Colonic mucosa (tissue), 4 donors: Measurements from ENCODE around the gene TIAL1. TPM values are rescaled to one million over a fixed set of nuclear protein-coding genes. Genes with fewer than 3 reads are reported as not detected.
"Not testable (repeated sequence)": the region's sequence is repeated elsewhere in the genome, so short reads cannot be mapped to it uniquely, and the experiment has no call there.

Source experiments
- DNase-seq: peaks from one replicate; pipeline ENCODE4 v3.0.0-alpha.2; 2020
- H3K27ac ChIP-seq: fragments of 200-600 bp; one replicate; pipeline ENCODE4 v1.8.0; 2021
- H3K27me3 ChIP-seq: fragments of 200-600 bp; one replicate; pipeline ENCODE4 v1.8.0; 2021
- H3K36me3 ChIP-seq: fragments of 200-600 bp; one replicate; pipeline ENCODE4 v1.8.0; 2021
- H3K4me1 ChIP-seq: fragments of 200-600 bp; one replicate; pipeline ENCODE4 v1.8.0; 2021; ENCODE audit warnings: mild to moderate bottlenecking
- H3K4me3 ChIP-seq: fragments of 200-600 bp; one replicate; pipeline ENCODE4 v1.8.0; 2021
- H3K9ac ChIP-seq, 2 donors: one replicate each; pipeline ENCODE4 v1.7.0; 2013; ENCODE audit warnings: control low read depth in 2 of 2, low read depth in 2 of 2, low read length in 2 of 2
- H3K9me3 ChIP-seq: fragments of 200-600 bp; one replicate; pipeline ENCODE4 v1.8.0; 2021
- intact Hi-C: fragments of 100-400 bp; cut with DNase I; formaldehyde crosslinking; loops from one replicate; pipeline ENCODE4 v1.14.1; 2022
- total RNA-seq, 2 donors: library from RNA; stranded (reverse); fragmentation: NEBNext Ultra II Directional in 1 of 2; extraction: Animal tissue kit (Norgen Biotek cat#: 25700) in 1 of 2; gene quantifications; one replicate each; pipeline ENCODE4 v1.2.1, GENCODE V29; 2021
- TF ChIP-seq, protein P1 (sequence below): fragments of 200-600 bp; IDR thresholded peaks from one replicate; pipeline ENCODE4 v1.8.0; 2022; ENCODE audit warnings: antibody characterized with exemption, mild to moderate bottlenecking
- donor health status: healthy.
- donor health status: DM: no; HTN: no; CAD: no.
- donor health status: DM: no; HTN: no; CAD: no.

The TIAL1 gene
- total RNA-seq, 2 donors from 2014 or later, result 104 to 126 TPM

DNA sequence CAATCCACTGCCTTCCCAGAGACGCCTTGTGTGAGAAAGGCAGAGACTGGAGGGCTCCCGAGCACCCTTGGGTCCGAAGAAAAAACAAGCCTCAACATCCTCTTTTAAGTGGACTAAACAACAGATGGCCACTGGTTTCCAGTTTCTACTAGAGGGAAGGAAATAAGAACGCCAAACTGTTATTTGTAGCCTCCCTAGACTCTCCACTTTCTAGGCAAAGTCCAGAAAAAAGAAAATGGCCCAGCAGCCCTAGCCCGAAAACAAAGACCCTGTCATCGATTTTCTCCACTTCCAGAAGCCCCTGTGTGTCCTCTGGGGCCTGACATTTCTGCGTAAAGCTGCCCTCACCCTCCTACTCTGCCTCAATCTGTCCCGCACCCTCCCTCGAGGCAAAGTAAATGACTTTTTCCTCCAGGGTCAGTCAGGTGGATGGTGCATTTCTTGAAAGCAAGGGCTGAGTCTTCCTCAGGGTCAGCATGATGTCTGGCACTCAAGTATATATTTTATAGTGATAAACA lies 60.2 kb downstream of the TIAL1 start:
- Histone ChIP-seq H3K4me1 (peaks cover 19% of the 10 kb centered on the region), H3K9me3 (no peaks in the 10 kb centered on the region), H3K9ac (no peak overlapping the region), H3K36me3 (no peaks in the 10 kb centered on the region), H3K4me3 (no peak overlapping the region), H3K27me3 (no peaks in the 10 kb centered on the region), H3K27ac (peak overlapping the region; percentile 0)
- no peak for DNase-seq
- TF ChIP-seq, protein P1, sequence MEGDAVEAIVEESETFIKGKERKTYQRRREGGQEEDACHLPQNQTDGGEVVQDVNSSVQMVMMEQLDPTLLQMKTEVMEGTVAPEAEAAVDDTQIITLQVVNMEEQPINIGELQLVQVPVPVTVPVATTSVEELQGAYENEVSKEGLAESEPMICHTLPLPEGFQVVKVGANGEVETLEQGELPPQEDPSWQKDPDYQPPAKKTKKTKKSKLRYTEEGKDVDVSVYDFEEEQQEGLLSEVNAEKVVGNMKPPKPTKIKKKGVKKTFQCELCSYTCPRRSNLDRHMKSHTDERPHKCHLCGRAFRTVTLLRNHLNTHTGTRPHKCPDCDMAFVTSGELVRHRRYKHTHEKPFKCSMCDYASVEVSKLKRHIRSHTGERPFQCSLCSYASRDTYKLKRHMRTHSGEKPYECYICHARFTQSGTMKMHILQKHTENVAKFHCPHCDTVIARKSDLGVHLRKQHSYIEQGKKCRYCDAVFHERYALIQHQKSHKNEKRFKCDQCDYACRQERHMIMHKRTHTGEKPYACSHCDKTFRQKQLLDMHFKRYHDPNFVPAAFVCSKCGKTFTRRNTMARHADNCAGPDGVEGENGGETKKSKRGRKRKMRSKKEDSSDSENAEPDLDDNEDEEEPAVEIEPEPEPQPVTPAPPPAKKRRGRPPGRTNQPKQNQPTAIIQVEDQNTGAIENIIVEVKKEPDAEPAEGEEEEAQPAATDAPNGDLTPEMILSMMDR, result no peak
- intact Hi-C loops, result no loop called here

DNA sequence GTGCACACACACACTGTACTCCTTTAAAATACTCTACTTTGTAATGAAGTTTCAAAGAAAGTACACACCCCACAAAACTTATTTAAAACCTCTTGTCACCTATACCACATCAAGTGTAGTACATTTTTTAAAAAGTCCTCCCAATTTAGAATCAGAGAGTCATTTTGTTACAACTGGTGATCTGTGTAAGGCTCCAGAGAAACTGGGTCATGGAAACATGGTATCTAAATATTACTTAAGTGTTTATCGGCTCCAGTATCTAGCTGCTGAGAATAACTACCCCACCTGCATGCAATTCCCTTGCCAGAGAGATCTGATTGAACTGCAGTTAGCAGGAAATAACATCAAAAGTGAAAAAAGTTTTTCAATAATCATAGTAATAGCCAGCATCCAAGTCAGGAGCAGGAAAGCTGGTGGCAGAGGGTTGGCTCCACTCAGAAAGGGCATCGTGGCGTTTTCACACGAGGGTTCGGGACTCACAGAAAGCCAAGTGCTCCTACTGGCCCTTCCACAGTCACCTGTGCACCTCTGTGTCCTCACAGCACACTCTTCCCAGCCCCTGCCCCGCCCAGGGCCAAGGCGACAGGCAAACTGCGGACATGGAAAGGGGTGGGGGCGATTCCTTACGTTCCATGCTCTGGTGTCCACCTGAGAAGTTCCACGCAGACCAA lies 60.8 kb downstream of the TIAL1 start:
- Histone ChIP-seq H3K36me3 (no peaks in the 10 kb centered on the region), H3K9ac (no peak overlapping the region), H3K9me3 (no peaks in the 10 kb centered on the region), H3K4me1 (peaks cover 19% of the 10 kb centered on the region), H3K27ac (no peak overlapping the region), H3K4me3 (no peak overlapping the region), H3K27me3 (no peaks in the 10 kb centered on the region)
- intact Hi-C loops, result no loop called here
- DNase-seq, result no peak
- TF ChIP-seq, protein P1, result no peak

DNA sequence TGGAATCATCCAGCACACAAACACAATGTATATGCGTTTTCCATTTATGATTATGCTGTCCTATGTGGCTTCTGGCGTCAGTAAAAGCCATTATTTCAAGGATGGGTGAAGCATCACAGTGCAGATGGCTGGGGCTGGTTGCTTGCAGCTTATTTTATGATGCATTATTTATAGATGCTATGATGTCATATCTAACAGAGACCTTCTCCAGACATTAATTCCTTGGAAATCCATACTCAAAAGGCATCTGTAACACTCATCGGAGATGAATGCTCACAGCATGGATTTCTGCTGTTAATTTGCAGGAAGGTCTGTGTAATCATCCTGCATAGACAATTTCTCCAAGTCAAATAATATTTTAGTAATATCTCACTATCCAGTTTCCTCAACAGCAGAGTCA lies 61.5 kb downstream of the TIAL1 start:
- no peak for DNase-seq
- Histone ChIP-seq H3K9me3 (no peaks in the 10 kb centered on the region), H3K27me3 (no peaks in the 10 kb centered on the region), H3K36me3 (no peaks in the 10 kb centered on the region), H3K4me3 (no peak overlapping the region), H3K27ac (no peak overlapping the region), H3K9ac (no peak overlapping the region), H3K4me1 (peaks cover 19% of the 10 kb centered on the region)
- intact Hi-C loops, result no loop called here
- TF ChIP-seq, protein P1, result no peak

DNA sequence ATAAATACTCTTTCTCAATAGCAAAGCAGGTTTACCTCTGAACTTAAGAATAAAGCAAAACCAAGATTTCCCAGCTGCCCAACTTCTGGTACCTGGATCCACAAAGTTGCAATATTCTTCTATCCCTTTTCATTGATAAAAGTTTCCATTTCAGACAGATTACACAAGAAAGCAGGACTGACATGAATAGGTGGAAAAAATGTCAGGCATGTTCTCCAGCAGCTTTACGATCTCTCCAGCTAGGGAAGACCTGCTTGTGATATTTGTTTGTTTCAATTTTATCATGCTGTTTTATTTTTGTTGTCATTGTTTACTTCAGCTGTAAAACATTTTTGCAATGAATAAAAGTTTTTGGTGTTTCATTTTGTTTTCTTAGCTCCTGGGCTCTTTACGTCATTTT lies 63.3 kb downstream of the TIAL1 start:
- TF ChIP-seq, protein P1, result no peak
- no peak overlapping the region for H3K9ac ChIP-seq

DNA sequence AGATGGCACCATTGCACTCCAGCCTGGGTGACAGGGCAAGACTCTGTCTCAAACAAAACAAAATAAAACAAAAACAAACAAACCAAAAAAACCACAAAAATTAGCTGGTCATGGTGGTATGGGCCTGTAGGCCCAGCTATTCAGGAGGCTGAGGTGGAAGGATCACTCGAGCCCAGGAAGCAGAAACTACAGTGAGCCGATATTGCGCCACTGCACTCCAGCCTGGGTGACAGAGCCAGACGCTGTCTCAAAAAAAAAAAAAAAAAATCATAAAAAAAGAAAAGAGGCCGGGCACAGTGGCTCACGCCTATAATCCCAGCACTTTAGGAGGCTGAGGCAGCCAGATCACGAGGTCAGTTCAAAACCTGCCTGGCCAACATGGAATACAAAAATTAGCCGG lies 64.0 kb downstream of the TIAL1 start:
- H3K4me3 ChIP-seq, H3K27ac ChIP-seq, H3K9me3 ChIP-seq, intact Hi-C loops, H3K4me1 ChIP-seq, H3K27me3 ChIP-seq, H3K36me3 ChIP-seq, DNase-seq, H3K9ac ChIP-seq: not testable (repeated sequence)

More for the DNA sequence above, 63.3 kb downstream of the TIAL1 start:
- Histone ChIP-seq H3K27me3 (no peaks in the 10 kb centered on the region), H3K36me3 (no peaks in the 10 kb centered on the region), H3K9me3 (no peaks in the 10 kb centered on the region), H3K4me1 (peaks cover 8% of the 10 kb centered on the region), H3K4me3 (no peak overlapping the region), H3K27ac (no peak overlapping the region)
- intact Hi-C loops, result no loop called here
- DNase-seq, result no peak

DNA sequence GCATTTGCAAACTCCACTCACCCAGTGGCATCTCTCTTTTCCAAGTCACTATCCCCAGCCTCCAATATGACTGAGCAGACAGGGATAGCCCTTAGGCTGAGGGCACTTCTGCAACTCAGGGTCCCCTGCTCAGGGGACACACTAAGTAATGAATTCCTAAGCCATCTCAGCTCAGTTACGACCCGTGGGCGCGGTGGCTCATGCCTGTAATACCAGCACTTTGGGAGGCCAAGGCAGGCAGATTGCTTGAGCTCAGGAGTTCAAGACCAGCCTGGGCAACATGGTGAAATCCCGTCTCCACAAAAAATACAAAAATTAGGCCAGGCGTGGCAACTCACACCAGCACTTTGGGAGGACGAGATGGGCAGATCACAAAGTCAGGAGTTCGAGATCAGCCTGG lies 64.5 kb downstream of the TIAL1 start:
- intact Hi-C loops, H3K4me1 ChIP-seq, DNase-seq, H3K9me3 ChIP-seq, H3K27ac ChIP-seq, H3K36me3 ChIP-seq, H3K4me3 ChIP-seq, H3K27me3 ChIP-seq, H3K9ac ChIP-seq: not testable (repeated sequence)
